ENCODE measurements around the gene MDP1.

DNA sequence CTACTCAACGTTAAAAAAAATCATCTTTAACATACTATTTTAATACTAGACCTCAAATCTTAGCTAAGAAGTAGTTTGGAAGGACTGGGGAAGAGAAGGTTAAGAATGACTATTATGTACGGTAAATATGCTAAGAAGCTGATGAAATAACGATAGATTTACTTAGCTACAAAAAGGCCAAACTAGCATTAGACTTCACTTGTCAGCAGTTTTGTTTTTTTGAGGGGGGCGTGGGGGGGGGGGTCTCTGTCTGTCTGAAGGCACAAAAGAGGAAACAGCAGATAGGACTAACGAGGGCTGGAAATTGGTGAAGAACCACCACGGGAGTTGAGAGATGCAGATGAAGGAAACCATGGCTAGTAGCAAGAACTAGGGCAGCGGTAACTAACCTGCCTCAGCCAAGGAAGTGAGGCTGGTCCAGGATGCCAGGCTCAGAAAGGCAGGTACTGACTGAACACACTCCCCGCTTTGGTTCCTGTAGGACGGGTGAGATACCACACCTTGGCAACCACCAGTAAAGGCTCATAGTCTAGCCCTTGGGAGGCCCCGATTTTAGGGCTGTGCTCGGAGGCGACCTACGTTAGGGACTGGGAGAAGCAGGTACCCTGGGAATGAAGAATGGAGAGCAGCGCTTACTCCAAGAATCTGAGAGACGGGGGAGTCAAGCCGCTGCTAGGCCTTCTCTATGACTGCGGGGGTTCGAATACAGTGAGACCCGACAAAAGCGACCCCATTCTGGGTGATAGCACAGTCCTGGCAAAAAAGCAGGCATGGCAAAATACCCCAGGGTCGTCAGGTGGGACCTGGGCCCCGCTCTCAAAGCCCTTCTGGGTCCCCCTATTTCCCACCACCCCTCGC, 15.6 kb upstream of the MDP1 start:
- TF ChIP-seq, protein P1, sequence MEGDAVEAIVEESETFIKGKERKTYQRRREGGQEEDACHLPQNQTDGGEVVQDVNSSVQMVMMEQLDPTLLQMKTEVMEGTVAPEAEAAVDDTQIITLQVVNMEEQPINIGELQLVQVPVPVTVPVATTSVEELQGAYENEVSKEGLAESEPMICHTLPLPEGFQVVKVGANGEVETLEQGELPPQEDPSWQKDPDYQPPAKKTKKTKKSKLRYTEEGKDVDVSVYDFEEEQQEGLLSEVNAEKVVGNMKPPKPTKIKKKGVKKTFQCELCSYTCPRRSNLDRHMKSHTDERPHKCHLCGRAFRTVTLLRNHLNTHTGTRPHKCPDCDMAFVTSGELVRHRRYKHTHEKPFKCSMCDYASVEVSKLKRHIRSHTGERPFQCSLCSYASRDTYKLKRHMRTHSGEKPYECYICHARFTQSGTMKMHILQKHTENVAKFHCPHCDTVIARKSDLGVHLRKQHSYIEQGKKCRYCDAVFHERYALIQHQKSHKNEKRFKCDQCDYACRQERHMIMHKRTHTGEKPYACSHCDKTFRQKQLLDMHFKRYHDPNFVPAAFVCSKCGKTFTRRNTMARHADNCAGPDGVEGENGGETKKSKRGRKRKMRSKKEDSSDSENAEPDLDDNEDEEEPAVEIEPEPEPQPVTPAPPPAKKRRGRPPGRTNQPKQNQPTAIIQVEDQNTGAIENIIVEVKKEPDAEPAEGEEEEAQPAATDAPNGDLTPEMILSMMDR (optimal IDR thresholded peaks at IDR 0.05 in 1 of 3, IDR thresholded peaks at IDR 0.05 in 1 of 3, conservative IDR thresholded peaks at IDR 0.05 in 1 of 3; ENCODE audit: extremely low read depth in 1 of 3, insufficient read depth in 2 of 3, low read length in 3 of 3): no peak
- TF ChIP-seq EZH2 (IDR thresholded peaks at IDR 0.05; ENCODE audit: low read length): no peak
